Panc1 (cell line): ENCODE data around the gene LRRC8B. TPM values are rescaled to one million over a fixed set of nuclear protein-coding genes. Genes with fewer than 3 reads are reported as not detected.

Experiments
- ATAC-seq: fragments of 200-7000 bp; cut with Tn5 transposase; 2 replicates; pipeline ENCODE4 v1.9.1; 2020; ENCODE audit warnings: mild to moderate bottlenecking, moderate library complexity
- BruUV-seq: library from RNA; stranded (reverse); fragments of 400-500 nt; replicated peaks from 2 replicates; lab custom pipeline; 2021; lab: Mats Ljungman, UMichigan
- CTCF ChIA-PET: fragments of 300-600 bp; sonication (Branson Sonifier 250); formaldehyde crosslinking; loops from one replicate; lab custom pipeline; 2022; ENCODE audit warnings: antibody characterized with exemption; lab: Charles Lee
- POLR2A ChIA-PET: fragments of 300-600 bp; sonication (Branson Sonifier 250); formaldehyde crosslinking; loops from one replicate; lab custom pipeline; 2022; ENCODE audit warnings: antibody characterized with exemption; lab: Charles Lee
- DNase-seq: peaks from one replicate; pipeline ENCODE4 v3.0.0-alpha.2; 2010; ENCODE audit warnings: low read depth, low spot score
- H3K27ac ChIP-seq: 2 replicates; pipeline ENCODE4 v1.5.1; 2011; ENCODE audit warnings: mild to moderate bottlenecking, low read length, inconsistent platforms
- H3K27me3 ChIP-seq: fragments of 200-500 bp; sonication (Bioruptor generic); 2 replicates; pipeline ENCODE4 v1.6.0; 2014; ENCODE audit warnings: low read length, inconsistent platforms; ENCODE audit not compliant: control insufficient read depth, insufficient read depth
- H3K36me3 ChIP-seq: fragments of 200-500 bp; sonication (Bioruptor generic); 2 replicates; pipeline ENCODE4 v1.5.1; 2014; ENCODE audit warnings: inconsistent platforms, mild to moderate bottlenecking, low read length, moderate library complexity; ENCODE audit not compliant: control insufficient read depth, insufficient read depth
- H3K4me1 ChIP-seq: 2 replicates; pipeline ENCODE4 v1.5.1; 2011; ENCODE audit warnings: inconsistent platforms, mild to moderate bottlenecking, low read length, moderate library complexity; ENCODE audit not compliant: control insufficient read depth, insufficient read depth
- H3K4me3 ChIP-seq, 2 experiments: 2 replicates each; pipeline ENCODE4 v1.5.1; 2011 to 2012; ENCODE audit warnings: low read depth in 2 of 2, low read length in 2 of 2, mild to moderate bottlenecking in 2 of 2, inconsistent platforms in 1 of 2, moderate library complexity in 1 of 2
- H3K9me3 ChIP-seq: fragments of 200-500 bp; sonication (Bioruptor generic); 2 replicates; pipeline ENCODE4 v1.5.1; 2014; ENCODE audit warnings: low read depth, mild to moderate bottlenecking, inconsistent platforms, low read length, moderate library complexity; ENCODE audit not compliant: control insufficient read depth, insufficient read depth
- POLR2AphosphoS5 ChIP-seq: IDR thresholded peaks from 2 replicates; pipeline ENCODE4 v1.6.1; 2012; ENCODE audit warnings: mild to moderate bottlenecking, low read depth, low read length, moderate library complexity
- SIN3A ChIP-seq: IDR thresholded peaks from 2 replicates; pipeline ENCODE4 v1.6.1; 2012; ENCODE audit warnings: low read depth, mild to moderate bottlenecking, low read length, moderate library complexity, borderline replicate concordance; ENCODE audit not compliant: insufficient read depth
- TCF7L2 ChIP-seq: IDR thresholded peaks from 2 replicates; pipeline ENCODE4 v1.6.1; 2011; ENCODE audit warnings: mild to moderate bottlenecking, low read depth, low read length, inconsistent platforms
- in situ Hi-C: cut with HindIII; loops from 2 replicates; pipeline ENCODE4 v1.10.0; 2016; ENCODE audit warnings: low sequenced_read_pairs, low pct_unique_long_range_greater_than_20kb
- intact Hi-C: fragments of 100-400 bp; cut with micrococcal nuclease; formaldehyde crosslinking; loops from one replicate; pipeline ENCODE4 v1.10.0; 2022; ENCODE audit not compliant: unreplicated experiment
- total RNA-seq: library from RNA; stranded (reverse); gene quantifications from one replicate; pipeline ENCODE4 v1.2.1, GENCODE V29; 2021; ENCODE audit not compliant: unreplicated experiment
- TF ChIP-seq, protein P1 (sequence below): fragments of 450-650 bp; IDR thresholded peaks from 2 replicates; pipeline ENCODE4 v1.5.1; 2017; ENCODE audit warnings: mild to moderate bottlenecking
- TF ChIP-seq, protein P2 (sequence below), 2 experiments: IDR thresholded peaks; 2 replicates each; pipeline ENCODE4 v1.6.1; 2011 to 2012; ENCODE audit warnings: low read depth in 2 of 2, control low read depth in 1 of 2, low read length in 1 of 2, mild to moderate bottlenecking in 1 of 2, moderate library complexity in 1 of 2; ENCODE audit not compliant: insufficient read depth in 1 of 2

The LRRC8B gene
- total RNA-seq, 1 experiment from 2014 or later: 27.3 TPM

GRCh38 chr1:89607156-89607555 lies 82.5 kb downstream of the LRRC8B start:
- no peak for DNase-seq
- TF ChIP-seq SIN3A (no peak), TCF7L2 (no peak), POLR2AphosphoS5 (no peak)
- TF ChIP-seq, protein P1, sequence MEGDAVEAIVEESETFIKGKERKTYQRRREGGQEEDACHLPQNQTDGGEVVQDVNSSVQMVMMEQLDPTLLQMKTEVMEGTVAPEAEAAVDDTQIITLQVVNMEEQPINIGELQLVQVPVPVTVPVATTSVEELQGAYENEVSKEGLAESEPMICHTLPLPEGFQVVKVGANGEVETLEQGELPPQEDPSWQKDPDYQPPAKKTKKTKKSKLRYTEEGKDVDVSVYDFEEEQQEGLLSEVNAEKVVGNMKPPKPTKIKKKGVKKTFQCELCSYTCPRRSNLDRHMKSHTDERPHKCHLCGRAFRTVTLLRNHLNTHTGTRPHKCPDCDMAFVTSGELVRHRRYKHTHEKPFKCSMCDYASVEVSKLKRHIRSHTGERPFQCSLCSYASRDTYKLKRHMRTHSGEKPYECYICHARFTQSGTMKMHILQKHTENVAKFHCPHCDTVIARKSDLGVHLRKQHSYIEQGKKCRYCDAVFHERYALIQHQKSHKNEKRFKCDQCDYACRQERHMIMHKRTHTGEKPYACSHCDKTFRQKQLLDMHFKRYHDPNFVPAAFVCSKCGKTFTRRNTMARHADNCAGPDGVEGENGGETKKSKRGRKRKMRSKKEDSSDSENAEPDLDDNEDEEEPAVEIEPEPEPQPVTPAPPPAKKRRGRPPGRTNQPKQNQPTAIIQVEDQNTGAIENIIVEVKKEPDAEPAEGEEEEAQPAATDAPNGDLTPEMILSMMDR: no peak
- TF ChIP-seq, protein P2, sequence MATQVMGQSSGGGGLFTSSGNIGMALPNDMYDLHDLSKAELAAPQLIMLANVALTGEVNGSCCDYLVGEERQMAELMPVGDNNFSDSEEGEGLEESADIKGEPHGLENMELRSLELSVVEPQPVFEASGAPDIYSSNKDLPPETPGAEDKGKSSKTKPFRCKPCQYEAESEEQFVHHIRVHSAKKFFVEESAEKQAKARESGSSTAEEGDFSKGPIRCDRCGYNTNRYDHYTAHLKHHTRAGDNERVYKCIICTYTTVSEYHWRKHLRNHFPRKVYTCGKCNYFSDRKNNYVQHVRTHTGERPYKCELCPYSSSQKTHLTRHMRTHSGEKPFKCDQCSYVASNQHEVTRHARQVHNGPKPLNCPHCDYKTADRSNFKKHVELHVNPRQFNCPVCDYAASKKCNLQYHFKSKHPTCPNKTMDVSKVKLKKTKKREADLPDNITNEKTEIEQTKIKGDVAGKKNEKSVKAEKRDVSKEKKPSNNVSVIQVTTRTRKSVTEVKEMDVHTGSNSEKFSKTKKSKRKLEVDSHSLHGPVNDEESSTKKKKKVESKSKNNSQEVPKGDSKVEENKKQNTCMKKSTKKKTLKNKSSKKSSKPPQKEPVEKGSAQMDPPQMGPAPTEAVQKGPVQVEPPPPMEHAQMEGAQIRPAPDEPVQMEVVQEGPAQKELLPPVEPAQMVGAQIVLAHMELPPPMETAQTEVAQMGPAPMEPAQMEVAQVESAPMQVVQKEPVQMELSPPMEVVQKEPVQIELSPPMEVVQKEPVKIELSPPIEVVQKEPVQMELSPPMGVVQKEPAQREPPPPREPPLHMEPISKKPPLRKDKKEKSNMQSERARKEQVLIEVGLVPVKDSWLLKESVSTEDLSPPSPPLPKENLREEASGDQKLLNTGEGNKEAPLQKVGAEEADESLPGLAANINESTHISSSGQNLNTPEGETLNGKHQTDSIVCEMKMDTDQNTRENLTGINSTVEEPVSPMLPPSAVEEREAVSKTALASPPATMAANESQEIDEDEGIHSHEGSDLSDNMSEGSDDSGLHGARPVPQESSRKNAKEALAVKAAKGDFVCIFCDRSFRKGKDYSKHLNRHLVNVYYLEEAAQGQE (IDR thresholded peaks at IDR 0.05; ENCODE audit: insufficient read depth in 1 of 2, low read depth in 2 of 2, low read length in 1 of 2): no peak
- ChIA-PET POLR2A (no interaction called here), CTCF (no interaction called here)
- intact Hi-C loops (no loop called here), in situ Hi-C loops (no loop called here)
- H3K27me3 ChIP-seq: no peaks in the 10 kb centered on the region
- BruUV-seq: no TSS peak
- no peak overlapping the region for H3K4me3 ChIP-seq
- no peaks in the 10 kb centered on the region for H3K4me1 ChIP-seq
- H3K9me3 ChIP-seq: no peaks in the 10 kb centered on the region
- no peak overlapping the region for H3K27ac ChIP-seq
- ATAC-seq: no peak
- H3K36me3 ChIP-seq: no peaks in the 10 kb centered on the region

- no peaks in the 10 kb centered on the region for H3K9me3 ChIP-seq
- DNase-seq (no peak), ATAC-seq (no peak)
- H3K36me3 ChIP-seq: no peaks in the 10 kb centered on the region
- POLR2A ChIA-PET: no interaction called here
- intact Hi-C loops (no loop called here), in situ Hi-C loops (no loop called here)
- no peak overlapping the region for H3K27ac ChIP-seq
- CTCF ChIA-PET: no interaction called here
- no peak overlapping the region for H3K4me3 ChIP-seq
- no peaks in the 10 kb centered on the region for H3K27me3 ChIP-seq
- no peaks in the 10 kb centered on the region for H3K4me1 ChIP-seq
- no TSS peak for BruUV-seq
- no peak for TF ChIP-seq TCF7L2
- TF ChIP-seq, protein P2 (IDR thresholded peaks at IDR 0.05; ENCODE audit: insufficient read depth in 1 of 2, low read depth in 2 of 2, low read length in 1 of 2): no peak
- no peak for TF ChIP-seq POLR2AphosphoS5
- no peak for TF ChIP-seq SIN3A
- TF ChIP-seq, protein P1: no peak
Measured at GRCh38 chr1:89607586-89608318, 83.1 kb downstream of the LRRC8B start.
